ENCODE measurements around the gene ARSI.

DNA sequence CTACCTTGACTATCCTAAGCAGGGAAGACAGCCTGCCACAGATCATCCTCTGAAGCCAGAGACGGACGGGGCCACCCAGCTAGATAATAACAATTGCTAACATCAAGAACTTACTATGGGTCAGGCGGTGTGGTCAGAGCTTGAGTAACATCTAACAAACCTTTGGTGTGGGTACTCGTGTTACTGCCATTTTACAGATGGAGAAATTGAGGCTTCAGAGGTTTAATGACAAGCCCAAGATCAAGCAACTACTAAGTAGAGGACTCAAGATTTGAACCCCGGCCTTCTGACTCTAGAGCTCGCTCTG lies 16.7 kb upstream of the ARSI start:
- TF ChIP-seq, protein P1, sequence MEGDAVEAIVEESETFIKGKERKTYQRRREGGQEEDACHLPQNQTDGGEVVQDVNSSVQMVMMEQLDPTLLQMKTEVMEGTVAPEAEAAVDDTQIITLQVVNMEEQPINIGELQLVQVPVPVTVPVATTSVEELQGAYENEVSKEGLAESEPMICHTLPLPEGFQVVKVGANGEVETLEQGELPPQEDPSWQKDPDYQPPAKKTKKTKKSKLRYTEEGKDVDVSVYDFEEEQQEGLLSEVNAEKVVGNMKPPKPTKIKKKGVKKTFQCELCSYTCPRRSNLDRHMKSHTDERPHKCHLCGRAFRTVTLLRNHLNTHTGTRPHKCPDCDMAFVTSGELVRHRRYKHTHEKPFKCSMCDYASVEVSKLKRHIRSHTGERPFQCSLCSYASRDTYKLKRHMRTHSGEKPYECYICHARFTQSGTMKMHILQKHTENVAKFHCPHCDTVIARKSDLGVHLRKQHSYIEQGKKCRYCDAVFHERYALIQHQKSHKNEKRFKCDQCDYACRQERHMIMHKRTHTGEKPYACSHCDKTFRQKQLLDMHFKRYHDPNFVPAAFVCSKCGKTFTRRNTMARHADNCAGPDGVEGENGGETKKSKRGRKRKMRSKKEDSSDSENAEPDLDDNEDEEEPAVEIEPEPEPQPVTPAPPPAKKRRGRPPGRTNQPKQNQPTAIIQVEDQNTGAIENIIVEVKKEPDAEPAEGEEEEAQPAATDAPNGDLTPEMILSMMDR (IDR thresholded peaks at IDR 0.05), result no peak
- TF ChIP-seq ZFX (IDR thresholded peaks at IDR 0.05; ENCODE audit: borderline replicate concordance), result no peak
